Skeletal muscle tissue (tissue), 4 donors: ENCODE measurements around the gene NLGN4Y. TPM values are rescaled to one million over a fixed set of nuclear protein-coding genes. Genes with fewer than 3 reads are reported as not detected.

Source experiments
- H3K27ac ChIP-seq: one replicate; pipeline ENCODE4 v1.7.0; 2013; ENCODE audit warnings: mild to moderate bottlenecking, low read depth, low read length, inconsistent platforms
- H3K27me3 ChIP-seq, 3 donors: one replicate each; pipeline ENCODE4 v1.7.0; 2013; ENCODE audit warnings: low read length in 3 of 3; ENCODE audit not compliant: control insufficient read depth in 3 of 3, insufficient read depth in 3 of 3
- H3K36me3 ChIP-seq, 3 donors: one replicate each; pipeline ENCODE4 v1.7.0; 2013; ENCODE audit warnings: low read length in 3 of 3; ENCODE audit not compliant: control insufficient read depth in 3 of 3, insufficient read depth in 3 of 3
- H3K4me1 ChIP-seq, 3 donors: one replicate each; pipeline ENCODE4 v1.7.0; 2013; ENCODE audit warnings: low read length in 3 of 3, mild to moderate bottlenecking in 3 of 3; ENCODE audit not compliant: control insufficient read depth in 3 of 3, insufficient read depth in 3 of 3
- H3K4me3 ChIP-seq, 3 donors: one replicate each; pipeline ENCODE4 v1.7.0; 2013; ENCODE audit warnings: low read length in 3 of 3
- H3K9ac ChIP-seq, 3 donors: one replicate each; pipeline ENCODE4 v1.7.0; 2013; ENCODE audit warnings: low read length in 3 of 3, mild to moderate bottlenecking in 3 of 3, moderate library complexity in 2 of 3, low read depth in 1 of 3
- H3K9me3 ChIP-seq, 3 donors: one replicate each; pipeline ENCODE4 v1.7.0; 2013; ENCODE audit warnings: low read length in 3 of 3; ENCODE audit not compliant: control insufficient read depth in 3 of 3
- total RNA-seq: library from RNA; depleted of rRNA; stranded (reverse); fragments of >200 nt; gene quantifications from one replicate; pipeline ENCODE4 v1.2.3, GENCODE V29; 2014
- donor health status: Osteomylitis.

NLGN4Y gene
- total RNA-seq, 1 donor from 2014 or later = 9.4 TPM

DNA sequence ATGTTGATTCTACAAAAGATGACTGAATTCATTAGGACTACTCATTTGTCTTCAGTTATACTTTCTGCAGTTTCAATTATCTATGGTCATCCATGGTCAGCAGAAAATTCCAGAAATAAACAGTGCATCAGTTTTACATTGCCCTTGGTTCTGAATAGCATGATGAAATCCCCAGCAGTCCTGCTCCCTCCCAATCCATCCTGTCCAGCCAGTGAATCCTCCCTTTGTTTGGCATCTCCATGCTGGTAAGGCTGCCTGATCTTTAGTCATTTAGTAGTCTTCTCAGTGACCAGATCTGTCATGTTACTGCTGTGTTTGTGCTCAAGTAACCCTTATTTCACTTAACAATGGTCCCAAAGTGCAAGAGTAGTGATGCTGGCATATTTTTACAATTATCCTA, 239.3 kb downstream of the NLGN4Y start:
- H3K9me3 ChIP-seq = no peaks in the 10 kb centered on the region
- H3K9ac ChIP-seq = no peak overlapping the region
- no peaks in the 10 kb centered on the region for H3K36me3 ChIP-seq
- no peak overlapping the region for H3K27ac ChIP-seq
- H3K4me3 ChIP-seq = no peak overlapping the region
- H3K27me3 ChIP-seq = no peaks in the 10 kb centered on the region
- no peaks in the 10 kb centered on the region for H3K4me1 ChIP-seq

- Histone ChIP-seq H3K4me3 (no peak overlapping the region), H3K4me1 (no peaks in the 10 kb centered on the region), H3K9ac (no peak overlapping the region), H3K9me3 (no peaks in the 10 kb centered on the region), H3K36me3 (no peaks in the 10 kb centered on the region), H3K27ac (no peak overlapping the region), H3K27me3 (no peaks in the 10 kb centered on the region)
Observed at GRCh38 chrY:14778208-14778607, 253.9 kb downstream of the NLGN4Y start.

DNA sequence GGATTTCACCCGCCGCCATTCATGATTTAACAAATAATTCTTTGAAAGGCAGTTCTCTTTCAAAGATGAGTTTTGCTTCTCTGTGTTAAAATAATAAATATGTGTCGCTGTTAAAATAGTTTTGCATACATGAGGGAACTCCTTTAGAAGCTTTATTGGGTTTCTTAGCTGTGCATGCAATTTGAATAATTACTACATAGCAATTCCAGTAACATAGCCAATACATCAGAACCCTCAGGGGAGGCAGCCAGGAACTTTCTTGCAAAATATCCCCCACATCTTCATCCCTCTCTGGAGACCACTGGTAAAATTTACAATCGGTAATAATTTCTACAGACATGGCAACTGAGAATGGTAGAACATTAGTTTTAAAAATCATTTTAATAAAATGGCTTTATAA, 268.8 kb downstream of the NLGN4Y start:
- no peaks in the 10 kb centered on the region for H3K36me3 ChIP-seq
- no peak overlapping the region for H3K27ac ChIP-seq
- no peaks in the 10 kb centered on the region for H3K9me3 ChIP-seq
- no peaks in the 10 kb centered on the region for H3K4me1 ChIP-seq
- H3K27me3 ChIP-seq = no peaks in the 10 kb centered on the region
- H3K9ac ChIP-seq = no peak overlapping the region
- H3K4me3 ChIP-seq = no peak overlapping the region

GRCh38 chrY:14793674-14794073, 269.3 kb downstream of the NLGN4Y start:
- Histone ChIP-seq H3K9ac (no peak overlapping the region), H3K4me3 (no peak overlapping the region), H3K9me3 (no peaks in the 10 kb centered on the region), H3K36me3 (no peaks in the 10 kb centered on the region), H3K27me3 (no peaks in the 10 kb centered on the region), H3K4me1 (no peaks in the 10 kb centered on the region), H3K27ac (no peak overlapping the region)

DNA sequence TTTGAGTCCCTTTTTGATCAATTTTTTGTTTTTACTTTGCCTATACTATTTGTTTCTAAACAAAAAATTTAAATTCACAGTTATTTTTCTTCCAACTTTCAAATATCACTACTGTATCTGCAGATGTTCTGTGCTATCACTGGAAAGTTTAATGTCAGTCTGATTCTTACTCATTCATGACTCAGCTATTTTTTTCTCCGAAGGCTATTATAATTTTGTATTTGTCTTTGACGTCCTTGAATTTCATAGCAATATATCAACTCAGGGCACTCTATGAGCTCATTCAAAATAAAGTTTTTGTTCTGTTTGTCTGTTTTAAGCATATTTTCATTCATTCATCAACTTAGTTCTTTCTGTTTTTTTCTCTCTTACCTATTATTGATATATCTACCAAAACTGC, 273.7 kb downstream of the NLGN4Y start:
- no peaks in the 10 kb centered on the region for H3K36me3 ChIP-seq
- H3K4me1 ChIP-seq = no peaks in the 10 kb centered on the region
- H3K27ac ChIP-seq = no peak overlapping the region
- no peaks in the 10 kb centered on the region for H3K27me3 ChIP-seq
- H3K4me3 ChIP-seq = no peak overlapping the region
- no peaks in the 10 kb centered on the region for H3K9me3 ChIP-seq
- H3K9ac ChIP-seq = no peak overlapping the region

GRCh38 chrY:14801096-14801495, 276.8 kb downstream of the NLGN4Y start:
- Histone ChIP-seq H3K9ac (no peak overlapping the region), H3K27ac (no peak overlapping the region), H3K9me3 (no peaks in the 10 kb centered on the region)

GRCh38 chrY:14802125-14802524, 277.8 kb downstream of the NLGN4Y start:
- Histone ChIP-seq H3K9ac (no peak overlapping the region), H3K4me1 (no peaks in the 10 kb centered on the region), H3K27me3 (no peaks in the 10 kb centered on the region), H3K9me3 (no peaks in the 10 kb centered on the region), H3K27ac (no peak overlapping the region), H3K36me3 (no peaks in the 10 kb centered on the region), H3K4me3 (no peak overlapping the region)

More at GRCh38 chrY:14801096-14801495, 276.8 kb downstream of the NLGN4Y start:
- H3K4me3 ChIP-seq = no peak overlapping the region
- no peaks in the 10 kb centered on the region for H3K4me1 ChIP-seq
- no peaks in the 10 kb centered on the region for H3K27me3 ChIP-seq
- no peaks in the 10 kb centered on the region for H3K36me3 ChIP-seq

GRCh38 chrY:14804041-14804440, 279.7 kb downstream of the NLGN4Y start:
- Histone ChIP-seq H3K27me3 (no peaks in the 10 kb centered on the region), H3K4me3 (no peak overlapping the region), H3K4me1 (no peaks in the 10 kb centered on the region), H3K9ac (no peak overlapping the region), H3K27ac (no peak overlapping the region), H3K36me3 (no peaks in the 10 kb centered on the region), H3K9me3 (no peaks in the 10 kb centered on the region)

DNA sequence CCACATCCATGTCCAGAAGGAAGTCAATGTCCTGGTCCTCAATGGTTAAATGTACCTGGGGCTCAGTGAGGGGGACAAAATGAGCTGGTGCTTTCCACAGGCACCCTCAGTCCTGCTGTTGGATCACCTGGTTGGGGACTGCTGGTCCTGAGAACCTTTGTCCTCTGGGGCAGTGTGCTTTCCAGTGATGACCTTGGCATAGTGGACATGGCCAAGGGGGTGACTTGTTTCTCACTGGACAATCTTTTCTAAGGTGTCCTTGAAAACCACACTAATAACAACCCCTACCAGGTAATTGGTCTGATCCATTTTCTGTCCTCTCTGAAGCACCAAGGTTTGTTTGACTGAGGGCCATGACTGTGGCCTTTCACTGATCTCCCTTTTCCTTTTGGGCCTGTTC, 294.1 kb downstream of the NLGN4Y start:
- H3K9me3 ChIP-seq = no peaks in the 10 kb centered on the region
- no peak overlapping the region for H3K4me3 ChIP-seq
- no peaks in the 10 kb centered on the region for H3K4me1 ChIP-seq
- no peaks in the 10 kb centered on the region for H3K27me3 ChIP-seq
- H3K9ac ChIP-seq = no peak overlapping the region
- H3K36me3 ChIP-seq = no peaks in the 10 kb centered on the region
- H3K27ac ChIP-seq = no peak overlapping the region

- H3K4me1 ChIP-seq = no peaks in the 10 kb centered on the region
Observed at GRCh38 chrY:14822201-14822600, 297.9 kb downstream of the NLGN4Y start.

DNA sequence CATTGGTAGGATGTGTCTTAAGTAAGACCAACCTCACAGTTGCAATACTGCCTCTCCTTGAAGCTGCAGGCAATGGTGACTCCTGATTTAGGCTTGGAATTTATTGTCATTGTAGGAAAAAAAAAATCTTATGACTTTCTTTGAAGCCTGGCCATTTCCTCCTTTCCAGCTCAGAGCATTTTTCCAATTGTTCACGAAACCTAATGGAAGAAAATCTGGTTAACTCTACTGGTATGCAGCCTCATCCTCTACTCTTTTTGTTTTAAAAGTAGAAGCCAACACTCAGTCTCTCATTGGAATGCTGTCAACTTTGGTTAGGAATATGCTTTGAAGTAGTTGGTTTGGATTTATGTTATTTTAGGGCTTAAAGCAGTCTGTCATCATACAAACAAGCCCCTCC, 298.6 kb downstream of the NLGN4Y start:
- Histone ChIP-seq H3K9me3 (no peaks in the 10 kb centered on the region), H3K27me3 (no peaks in the 10 kb centered on the region), H3K4me1 (no peaks in the 10 kb centered on the region), H3K9ac (no peak overlapping the region), H3K36me3 (no peaks in the 10 kb centered on the region), H3K27ac (no peak overlapping the region), H3K4me3 (no peak overlapping the region)

More at GRCh38 chrY:14822201-14822600, 297.9 kb downstream of the NLGN4Y start:
- Histone ChIP-seq H3K9ac (no peak overlapping the region), H3K9me3 (no peaks in the 10 kb centered on the region), H3K36me3 (no peaks in the 10 kb centered on the region), H3K27ac (no peak overlapping the region), H3K27me3 (no peaks in the 10 kb centered on the region), H3K4me3 (no peak overlapping the region)
